ENCODE data around the gene KAT6B. TPM values are rescaled to one million over a fixed set of nuclear protein-coding genes. Genes with fewer than 3 reads are reported as not detected.

The KAT6B gene
- total and polyA plus RNA-seq, 7 donors: 2.1 to 21.3 (median 16.9) TPM

GRCh38 chr10:74896788-74897527 is 70.6 kb downstream of the KAT6B start:
- Histone ChIP-seq H3K4me1 (peaks cover 54% of the 10 kb centered on the region), H3K4me3 (no peak overlapping the region), H3K27ac (peak overlapping the region; percentile 74), H3K36me3 (ENCODE audit: insufficient read depth in 1 of 2, low read depth in 1 of 2) (no peaks in the 10 kb centered on the region), H3K27me3 (ENCODE audit: insufficient read depth in 3 of 3, low read length in 2 of 3) (no peaks in the 10 kb centered on the region), H3K9me3 (no peaks in the 10 kb centered on the region)
- 70 to 82% (median 72%) methylated on average over 5 of the region's 5 CpGs for WGBS, 3 donors
- intact Hi-C loops (cut with DNase I): no loop called here
- no peak for TF ChIP-seq CTCF (IDR thresholded peaks at IDR 0.05)
- no peak for DNase-seq
- no peak for ATAC-seq

- no peak for TF ChIP-seq CTCF (IDR thresholded peaks at IDR 0.05)
- Histone ChIP-seq H3K27ac (peak overlapping the region; percentile 74), H3K4me1 (peaks cover 54% of the 10 kb centered on the region), H3K27me3 (ENCODE audit: insufficient read depth in 3 of 3, low read length in 2 of 3) (no peaks in the 10 kb centered on the region), H3K9me3 (peaks cover 4% of the 10 kb centered on the region), H3K4me3 (no peak overlapping the region), H3K36me3 (ENCODE audit: insufficient read depth in 1 of 2, low read depth in 1 of 2) (no peaks in the 10 kb centered on the region)
- peak; percentile 57 to 76 (median 67) for ATAC-seq
- WGBS, 3 donors: 60 to 63% (median 60%) methylated on average over 4 of the region's 4 CpGs
- intact Hi-C loops (cut with DNase I): no loop called here
- no peak for DNase-seq
Measured at GRCh38 chr10:74898201-74898976, 72.0 kb downstream of the KAT6B start.

GRCh38 chr10:74900297-74900696 is 73.9 kb downstream of the KAT6B start:
- no peak for TF ChIP-seq CTCF (IDR thresholded peaks at IDR 0.05)
- Histone ChIP-seq H3K27ac (peak overlapping the region; percentile 63), H3K27me3 (ENCODE audit: insufficient read depth in 3 of 3, low read length in 2 of 3) (no peaks in the 10 kb centered on the region), H3K36me3 (ENCODE audit: insufficient read depth in 1 of 2, low read depth in 1 of 2) (no peaks in the 10 kb centered on the region), H3K9me3 (peaks cover 8% of the 10 kb centered on the region), H3K4me1 (peaks cover 55% of the 10 kb centered on the region), H3K4me3 (no peak overlapping the region)
- DNase-seq (no peak), ATAC-seq (peak; percentile 40 to 51 (median 46))
- intact Hi-C loops (cut with DNase I): loop anchor here in 1 of 2 donors (10.0 kb wide), 1 partner anchor 205 kb away; a partner anchor contains a TSS
- WGBS, 3 donors: 72 to 93% (median 80%) methylated on average over 5 of the region's 5 CpGs

GRCh38 chr10:74901301-74901700 is 74.9 kb downstream of the KAT6B start:
- H3K36me3 ChIP-seq (ENCODE audit: insufficient read depth in 1 of 2, low read depth in 1 of 2): no peaks in the 10 kb centered on the region
- peak overlapping the region; percentile 63 for H3K27ac ChIP-seq
- WGBS, 3 donors: 25 to 46% (median 26%) methylated on average over 2 of the region's 2 CpGs
- intact Hi-C loops (cut with DNase I): loop anchor here in 1 of 2 donors (10.0 kb wide), 1 partner anchor 204 kb away; a partner anchor contains a TSS
- ATAC-seq (no peak), DNase-seq (no peak)
- no peaks in the 10 kb centered on the region for H3K27me3 ChIP-seq (ENCODE audit: insufficient read depth in 3 of 3, low read length in 2 of 3)
- H3K4me1 ChIP-seq: peaks cover 56% of the 10 kb centered on the region
- H3K9me3 ChIP-seq: peaks cover 8% of the 10 kb centered on the region
- TF ChIP-seq CTCF (IDR thresholded peaks at IDR 0.05): no peak
- no peak overlapping the region for H3K4me3 ChIP-seq
